RWPE1 (cell line): Measurements from ENCODE around the gene LCN6.

Experiments used
- CTCF ChIA-PET: fragments of 350-600 bp; sonication (Branson Sonifier 250); formaldehyde crosslinking; extraction: SDS; loops from one replicate; lab custom pipeline; 2021; lab: Yijun Ruan, JAX
- POLR2A ChIA-PET: fragments of 400-600 bp; formaldehyde crosslinking; extraction: SDS; loops from one replicate; lab custom pipeline; 2020; ENCODE audit warnings: antibody characterized with exemption; ENCODE audit not compliant: low non-redundant PET; lab: Yijun Ruan, JAX
- DNase-seq: peaks from one replicate; pipeline ENCODE4 v3.0.0; 2012; ENCODE audit warnings: low spot score
- H3K27ac ChIP-seq: fragments of 450-650 bp; 2 replicates; pipeline ENCODE4 v1.5.1; 2017
- TF ChIP-seq, protein P1 (sequence below): fragments of 450-650 bp; conservative IDR thresholded peaks from 2 replicates; pipeline ENCODE4 v1.5.1; 2017; ENCODE audit warnings: low read depth, mild to moderate bottlenecking

LCN6 gene

DNA sequence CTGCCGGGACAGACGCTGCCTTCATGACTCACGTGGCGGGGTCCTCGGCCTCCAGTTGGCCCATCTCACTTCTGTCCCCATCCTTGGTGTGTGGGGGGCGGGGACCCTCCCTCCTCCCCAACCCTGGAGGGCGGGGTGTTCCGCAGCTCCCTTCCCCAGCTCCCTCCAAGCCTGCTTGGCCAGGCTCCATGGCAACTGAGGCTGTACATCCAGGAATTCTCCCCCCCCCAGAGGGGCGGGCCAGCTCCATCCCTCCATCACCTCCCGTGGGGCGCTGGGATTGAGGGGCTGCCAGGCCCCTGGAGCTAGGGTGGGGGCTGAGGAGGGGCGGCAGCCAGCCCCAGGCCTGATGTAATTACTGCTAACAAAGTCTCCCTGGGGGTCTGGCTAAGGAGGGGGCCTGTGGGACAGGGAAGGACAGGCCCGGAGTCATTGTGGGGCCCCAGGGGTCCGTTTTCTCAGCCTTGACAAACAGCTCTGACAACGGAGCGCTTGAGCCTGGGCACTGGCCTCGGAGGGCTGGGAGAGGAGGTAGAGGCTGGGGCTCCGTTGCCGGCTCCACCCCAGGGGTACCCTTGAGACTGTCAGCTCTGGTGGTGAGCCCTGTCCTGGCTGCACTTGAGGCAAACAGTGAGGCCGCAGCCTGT is 28.0 kb downstream of the LCN6 start:
- peak overlapping the region; percentile 93 for H3K27ac ChIP-seq
- ChIA-PET POLR2A (interaction anchor here (0.8 to 1.2 kb wide), 2 partner anchors 33 to 34 kb away, joined by 3 to 5 read pairs; partner anchors contain the start of gene AGPAT2), CTCF (interaction anchor here (0.6 to 5.1 kb wide), 6 partner anchors 15 to 481 kb away, joined by 3 to 25 read pairs (median 7); no protein-coding TSS in a partner anchor)
- DNase-seq: no peak
- TF ChIP-seq, protein P1, sequence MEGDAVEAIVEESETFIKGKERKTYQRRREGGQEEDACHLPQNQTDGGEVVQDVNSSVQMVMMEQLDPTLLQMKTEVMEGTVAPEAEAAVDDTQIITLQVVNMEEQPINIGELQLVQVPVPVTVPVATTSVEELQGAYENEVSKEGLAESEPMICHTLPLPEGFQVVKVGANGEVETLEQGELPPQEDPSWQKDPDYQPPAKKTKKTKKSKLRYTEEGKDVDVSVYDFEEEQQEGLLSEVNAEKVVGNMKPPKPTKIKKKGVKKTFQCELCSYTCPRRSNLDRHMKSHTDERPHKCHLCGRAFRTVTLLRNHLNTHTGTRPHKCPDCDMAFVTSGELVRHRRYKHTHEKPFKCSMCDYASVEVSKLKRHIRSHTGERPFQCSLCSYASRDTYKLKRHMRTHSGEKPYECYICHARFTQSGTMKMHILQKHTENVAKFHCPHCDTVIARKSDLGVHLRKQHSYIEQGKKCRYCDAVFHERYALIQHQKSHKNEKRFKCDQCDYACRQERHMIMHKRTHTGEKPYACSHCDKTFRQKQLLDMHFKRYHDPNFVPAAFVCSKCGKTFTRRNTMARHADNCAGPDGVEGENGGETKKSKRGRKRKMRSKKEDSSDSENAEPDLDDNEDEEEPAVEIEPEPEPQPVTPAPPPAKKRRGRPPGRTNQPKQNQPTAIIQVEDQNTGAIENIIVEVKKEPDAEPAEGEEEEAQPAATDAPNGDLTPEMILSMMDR: no peak

DNA sequence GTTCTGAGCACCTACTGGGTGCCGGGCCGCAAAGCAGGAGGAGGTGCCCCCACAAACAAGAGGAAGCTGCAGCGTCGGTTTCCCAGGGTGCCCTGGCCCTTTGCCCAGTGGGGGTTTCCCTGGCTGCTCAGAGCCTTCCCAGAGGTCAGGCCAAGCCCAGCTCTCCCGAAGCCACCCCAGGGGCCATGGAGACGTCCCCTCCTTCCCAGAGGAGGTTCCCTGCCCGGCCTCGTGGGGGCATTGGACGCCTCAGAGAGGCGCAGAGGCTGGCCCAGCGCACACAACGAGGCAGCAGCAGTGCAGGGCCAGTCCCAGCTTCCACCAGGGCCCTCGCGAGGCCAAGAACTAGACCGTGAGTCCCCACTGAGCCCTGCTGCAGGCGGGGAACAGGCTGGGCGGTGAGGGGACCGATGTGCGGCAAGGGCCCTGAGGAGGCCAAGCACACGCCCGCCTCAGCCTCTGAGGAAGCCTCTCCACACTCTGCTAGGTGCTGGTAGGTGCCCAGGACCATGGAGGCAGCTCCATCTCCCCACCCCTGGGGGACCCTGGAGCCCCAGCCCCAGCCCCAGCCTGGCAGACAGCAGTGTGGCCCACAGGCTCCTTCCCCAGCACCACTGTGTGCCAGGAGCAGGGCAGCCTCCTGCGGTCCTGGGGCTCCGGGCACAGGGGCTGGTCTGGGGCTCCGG is 29.0 kb downstream of the LCN6 start:
- H3K27ac ChIP-seq: peak overlapping the region; percentile 93; the same call in 1 of the 2 replicates
- DNase-seq: no peak
- POLR2A ChIA-PET: interaction anchor here (0.8 kb wide), 1 partner anchor 33 kb away, joined by 5 read pairs; no protein-coding TSS in a partner anchor
- CTCF ChIA-PET: interaction anchor here (0.5 to 5.1 kb wide), 4 partner anchors 47 to 269 kb away, joined by 3 to 25 read pairs (median 4); no protein-coding TSS in a partner anchor
- TF ChIP-seq, protein P1: no peak

DNA sequence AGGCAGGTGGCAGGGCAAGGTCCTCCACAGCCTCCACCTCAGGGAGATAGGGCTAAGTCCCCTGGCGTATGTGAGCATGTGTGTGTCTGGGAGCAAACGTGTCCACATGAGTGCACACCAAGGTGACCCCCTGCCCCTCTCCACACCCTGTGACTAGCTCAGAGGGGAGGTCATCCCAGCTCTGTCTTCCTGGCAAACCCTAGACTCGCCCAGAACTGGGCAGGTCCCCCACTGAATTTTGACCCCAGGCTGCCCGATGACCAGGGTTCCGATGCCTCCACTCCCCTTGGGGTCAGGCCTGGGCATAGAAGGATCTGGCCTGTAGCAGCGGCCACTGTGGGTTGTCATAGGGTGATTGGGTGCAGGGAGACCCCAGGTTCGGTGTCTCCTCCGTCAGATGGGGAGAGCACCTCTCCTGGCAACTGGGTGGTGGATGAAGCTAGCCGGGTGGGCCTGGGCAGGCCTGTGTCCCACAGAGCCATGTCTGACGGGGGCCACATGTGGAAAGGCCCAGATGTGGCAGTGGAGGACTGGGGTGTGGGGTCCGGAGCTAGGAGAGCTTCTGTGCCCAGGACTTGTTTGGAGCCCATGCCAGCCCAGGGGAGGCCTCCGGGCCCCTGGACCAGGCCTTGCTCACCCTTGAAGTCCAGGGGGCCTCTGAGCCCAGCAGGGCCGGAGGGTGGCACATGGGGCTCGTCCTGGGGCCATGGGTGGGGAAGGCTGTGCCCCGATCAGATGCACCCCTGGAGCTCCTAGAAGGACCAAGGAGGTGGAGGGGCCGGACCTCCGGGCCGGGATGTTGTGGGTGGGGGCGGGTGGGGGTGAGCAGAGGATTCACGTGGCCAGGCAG is 29.8 kb downstream of the LCN6 start:
- ChIA-PET POLR2A (no interaction called here), CTCF (interaction anchor here (0.6 to 1.2 kb wide), 3 partner anchors 53 to 364 kb away, joined by 4 read pairs; no protein-coding TSS in a partner anchor)
- H3K27ac ChIP-seq: no peak overlapping the region
- TF ChIP-seq, protein P1: no peak
- no peak for DNase-seq

DNA sequence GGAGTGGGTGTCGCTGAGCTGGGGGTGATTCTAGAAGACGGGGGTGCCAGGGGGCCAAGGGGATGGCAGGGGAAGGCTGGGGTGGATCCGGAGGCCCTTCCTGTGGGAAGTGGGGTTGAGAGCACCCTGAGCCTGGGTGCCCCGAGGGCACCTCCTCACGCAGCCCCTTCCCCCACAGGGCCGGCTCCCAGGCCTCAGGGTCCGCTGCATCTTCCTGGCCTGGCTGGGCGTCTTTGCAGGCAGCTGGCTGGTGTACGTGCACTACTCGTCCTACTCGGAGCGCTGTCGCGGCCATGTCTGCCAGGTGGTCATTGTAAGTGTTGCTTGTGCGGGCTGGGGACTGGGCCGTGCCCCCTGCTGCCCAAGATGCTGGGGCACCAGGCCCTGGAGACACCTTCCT is 30.9 kb downstream of the LCN6 start:
- no peak for DNase-seq
- TF ChIP-seq, protein P1: no peak
- H3K27ac ChIP-seq: no peak overlapping the region
- CTCF ChIA-PET: interaction anchor here (1.2 kb wide), 1 partner anchor 52 kb away, joined by 4 read pairs; no protein-coding TSS in a partner anchor
- POLR2A ChIA-PET: no interaction called here

DNA sequence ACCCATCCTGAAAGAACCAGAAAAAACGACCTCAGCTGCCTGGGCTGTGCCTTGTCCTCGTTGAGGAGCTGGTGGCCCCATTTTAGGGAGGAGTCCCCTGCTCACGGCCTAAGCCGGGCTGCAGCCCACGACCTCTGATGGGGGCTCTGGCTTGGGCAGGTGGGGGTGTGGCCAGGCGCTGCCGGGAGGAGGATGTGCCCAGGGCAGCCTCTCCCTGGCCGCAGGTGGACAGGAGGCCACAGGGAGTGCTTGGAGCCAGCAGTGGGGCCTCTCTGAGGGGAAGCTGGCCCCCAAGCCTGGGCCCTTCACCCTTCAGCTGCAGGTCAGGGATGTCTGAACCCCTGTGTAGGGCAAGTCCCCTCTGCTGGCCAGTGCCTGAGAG is 33.4 kb downstream of the LCN6 start:
- TF ChIP-seq, protein P1: no peak
- no peak overlapping the region for H3K27ac ChIP-seq
- CTCF ChIA-PET: interaction anchor here (0.6 to 1.9 kb wide), 4 partner anchors 10 to 951 kb away, joined by 3 to 6 read pairs (median 3); no protein-coding TSS in a partner anchor
- no peak for DNase-seq
- POLR2A ChIA-PET: no interaction called here
